Endothelial cell (in vitro differentiated cells): ENCODE results near the gene ANKS1B. TPM values are rescaled to one million over a fixed set of nuclear protein-coding genes. Genes with fewer than 3 reads are reported as not detected.

ENCODE experiments used
- DNase-seq: peaks from one replicate; pipeline ENCODE4 v3.0.0; 2021; ENCODE audit warnings: low spot score
- H3K27ac Mint-ChIP-seq: one replicate; pipeline ENCODE4 v1.8.0; 2021; ENCODE audit warnings: mixed read lengths, inconsistent platforms; ENCODE audit not compliant: unreplicated experiment
- H3K27me3 Mint-ChIP-seq: one replicate; pipeline ENCODE4 v1.8.0; 2021; ENCODE audit warnings: mild to moderate bottlenecking, moderate library complexity, mixed read lengths, inconsistent platforms; ENCODE audit not compliant: unreplicated experiment
- H3K36me3 Mint-ChIP-seq: one replicate; pipeline ENCODE4 v1.8.0; 2021; ENCODE audit warnings: mild to moderate bottlenecking, low read depth, mixed read lengths, inconsistent platforms; ENCODE audit not compliant: unreplicated experiment
- H3K4me1 Mint-ChIP-seq: one replicate; pipeline ENCODE4 v1.8.0; 2021; ENCODE audit warnings: mild to moderate bottlenecking, mixed read lengths, inconsistent platforms; ENCODE audit not compliant: unreplicated experiment
- H3K4me3 Mint-ChIP-seq: one replicate; pipeline ENCODE4 v1.8.0; 2021; ENCODE audit warnings: mild to moderate bottlenecking, mixed read lengths, inconsistent platforms; ENCODE audit not compliant: unreplicated experiment
- H3K9me3 Mint-ChIP-seq: one replicate; pipeline ENCODE4 v1.8.0; 2021; ENCODE audit warnings: mixed read lengths, inconsistent platforms; ENCODE audit not compliant: unreplicated experiment
- total RNA-seq: library from RNA; stranded (reverse); fragmentation: NEBNext Ultra II Directional; extraction: Animal tissue kit (Norgen Biotek cat#: 25700); gene quantifications from one replicate; pipeline ENCODE4 v1.2.1, GENCODE V29; 2021; ENCODE audit not compliant: unreplicated experiment
- TF ChIP-seq, protein P1 (sequence below): fragments of 200-600 bp; sonication (generic); IDR thresholded peaks from one replicate; pipeline ENCODE4 v1.5.0; 2021; ENCODE audit warnings: antibody characterized with exemption; ENCODE audit not compliant: unreplicated experiment

Gene ANKS1B
- total RNA-seq, 1 donor from 2014 or later, result 2.6 TPM

DNA sequence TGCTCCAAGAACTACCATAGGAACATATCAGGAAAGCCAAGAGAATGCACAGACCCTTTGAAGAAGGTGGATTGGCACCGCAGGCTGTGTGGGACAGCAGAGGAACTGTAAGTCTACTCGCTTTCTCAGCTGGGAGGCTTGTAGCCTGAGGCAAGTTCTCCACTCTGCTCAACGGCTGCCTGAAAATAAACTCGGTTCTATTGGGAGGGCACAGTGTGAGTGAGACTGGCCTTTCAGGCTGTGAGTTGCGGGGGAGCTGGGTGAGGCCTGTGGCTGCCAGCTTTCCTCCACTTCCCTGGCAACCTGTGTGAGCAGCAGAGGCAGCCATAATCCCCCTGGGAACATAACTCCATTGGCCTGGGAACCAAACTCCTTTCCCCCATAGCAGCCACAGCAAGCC, 132.1 kb downstream of the ANKS1B start:
- Mint-ChIP-seq H3K9me3 (no peaks in the 10 kb centered on the region), H3K4me3 (no peak overlapping the region), H3K27ac (no peak overlapping the region), H3K27me3 (no peaks in the 10 kb centered on the region), H3K4me1 (no peaks in the 10 kb centered on the region), H3K36me3 (no peaks in the 10 kb centered on the region)
- no peak for DNase-seq
- TF ChIP-seq, protein P1, sequence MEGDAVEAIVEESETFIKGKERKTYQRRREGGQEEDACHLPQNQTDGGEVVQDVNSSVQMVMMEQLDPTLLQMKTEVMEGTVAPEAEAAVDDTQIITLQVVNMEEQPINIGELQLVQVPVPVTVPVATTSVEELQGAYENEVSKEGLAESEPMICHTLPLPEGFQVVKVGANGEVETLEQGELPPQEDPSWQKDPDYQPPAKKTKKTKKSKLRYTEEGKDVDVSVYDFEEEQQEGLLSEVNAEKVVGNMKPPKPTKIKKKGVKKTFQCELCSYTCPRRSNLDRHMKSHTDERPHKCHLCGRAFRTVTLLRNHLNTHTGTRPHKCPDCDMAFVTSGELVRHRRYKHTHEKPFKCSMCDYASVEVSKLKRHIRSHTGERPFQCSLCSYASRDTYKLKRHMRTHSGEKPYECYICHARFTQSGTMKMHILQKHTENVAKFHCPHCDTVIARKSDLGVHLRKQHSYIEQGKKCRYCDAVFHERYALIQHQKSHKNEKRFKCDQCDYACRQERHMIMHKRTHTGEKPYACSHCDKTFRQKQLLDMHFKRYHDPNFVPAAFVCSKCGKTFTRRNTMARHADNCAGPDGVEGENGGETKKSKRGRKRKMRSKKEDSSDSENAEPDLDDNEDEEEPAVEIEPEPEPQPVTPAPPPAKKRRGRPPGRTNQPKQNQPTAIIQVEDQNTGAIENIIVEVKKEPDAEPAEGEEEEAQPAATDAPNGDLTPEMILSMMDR, result no peak

DNA sequence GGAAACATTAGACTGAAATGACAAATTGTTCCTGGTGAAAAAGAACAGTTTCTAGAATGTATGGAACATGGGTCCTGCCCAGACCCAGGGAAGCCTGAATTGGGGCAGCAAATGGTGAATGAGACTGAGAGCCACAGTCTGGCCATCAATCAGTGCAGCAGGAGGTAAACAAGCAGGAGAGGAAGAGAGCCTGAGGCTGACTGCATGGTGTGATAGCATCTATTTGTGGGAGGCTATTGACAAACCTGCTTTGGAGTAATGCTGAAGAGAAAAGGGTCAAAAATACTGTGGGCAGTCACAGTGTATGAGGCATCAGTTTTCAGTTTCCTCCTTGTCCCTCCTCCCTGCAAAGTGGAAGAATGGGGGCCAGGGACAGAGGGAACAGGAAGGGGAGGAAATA, 136.8 kb downstream of the ANKS1B start:
- Mint-ChIP-seq H3K4me3 (no peak overlapping the region), H3K27ac (no peak overlapping the region), H3K9me3 (no peaks in the 10 kb centered on the region), H3K27me3 (no peaks in the 10 kb centered on the region), H3K36me3 (no peaks in the 10 kb centered on the region), H3K4me1 (no peaks in the 10 kb centered on the region)
- TF ChIP-seq, protein P1, result no peak
- DNase-seq, result no peak

DNA sequence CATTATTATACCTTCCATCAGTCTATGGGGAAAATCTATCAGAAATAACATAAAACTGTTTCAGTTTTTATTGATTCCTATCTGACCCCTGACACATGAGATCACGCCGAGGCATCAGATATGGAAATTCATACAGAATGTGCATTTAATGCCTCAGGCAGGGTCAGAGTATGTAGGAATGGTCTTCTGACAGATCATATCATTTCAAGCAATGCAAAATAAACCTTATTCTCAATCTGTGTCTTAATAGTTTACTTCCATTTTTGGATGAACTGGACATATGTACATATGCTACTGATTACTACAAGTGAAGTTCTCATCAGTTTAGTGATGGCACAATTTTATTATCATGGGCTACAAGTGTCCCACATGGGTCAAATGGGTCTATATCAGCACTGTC, 150.0 kb downstream of the ANKS1B start:
- H3K36me3 Mint-ChIP-seq, result no peaks in the 10 kb centered on the region
- H3K27me3 Mint-ChIP-seq, result no peaks in the 10 kb centered on the region
- no peak overlapping the region for H3K4me3 Mint-ChIP-seq
- no peaks in the 10 kb centered on the region for H3K9me3 Mint-ChIP-seq
- no peak for DNase-seq
- TF ChIP-seq, protein P1, result no peak
- H3K27ac Mint-ChIP-seq, result no peak overlapping the region
- H3K4me1 Mint-ChIP-seq, result no peaks in the 10 kb centered on the region

DNA sequence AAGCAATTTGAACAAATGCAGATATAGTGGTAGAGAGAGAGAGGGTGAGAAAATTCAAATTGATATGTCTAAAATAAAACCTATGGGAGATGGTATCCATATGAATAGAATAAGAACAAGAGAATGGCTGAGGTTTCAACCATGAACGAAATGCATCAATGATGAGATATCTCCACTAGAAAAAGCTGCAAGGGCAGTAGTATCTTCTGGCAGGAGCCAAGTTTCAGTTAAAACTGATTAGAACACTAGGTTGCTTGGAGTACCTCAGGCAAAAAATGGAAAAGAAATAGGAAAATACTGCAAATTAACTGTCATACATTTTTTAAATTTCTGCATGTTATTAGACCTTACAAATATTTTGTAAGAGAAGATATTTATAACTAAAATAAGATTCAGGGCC, 151.3 kb downstream of the ANKS1B start:
- TF ChIP-seq, protein P1, result no peak
- no peak overlapping the region for H3K27ac Mint-ChIP-seq
- H3K4me3 Mint-ChIP-seq, result no peak overlapping the region
- no peaks in the 10 kb centered on the region for H3K4me1 Mint-ChIP-seq
- no peaks in the 10 kb centered on the region for H3K36me3 Mint-ChIP-seq
- H3K27me3 Mint-ChIP-seq, result no peaks in the 10 kb centered on the region
- no peak for DNase-seq
- H3K9me3 Mint-ChIP-seq, result no peaks in the 10 kb centered on the region

DNA sequence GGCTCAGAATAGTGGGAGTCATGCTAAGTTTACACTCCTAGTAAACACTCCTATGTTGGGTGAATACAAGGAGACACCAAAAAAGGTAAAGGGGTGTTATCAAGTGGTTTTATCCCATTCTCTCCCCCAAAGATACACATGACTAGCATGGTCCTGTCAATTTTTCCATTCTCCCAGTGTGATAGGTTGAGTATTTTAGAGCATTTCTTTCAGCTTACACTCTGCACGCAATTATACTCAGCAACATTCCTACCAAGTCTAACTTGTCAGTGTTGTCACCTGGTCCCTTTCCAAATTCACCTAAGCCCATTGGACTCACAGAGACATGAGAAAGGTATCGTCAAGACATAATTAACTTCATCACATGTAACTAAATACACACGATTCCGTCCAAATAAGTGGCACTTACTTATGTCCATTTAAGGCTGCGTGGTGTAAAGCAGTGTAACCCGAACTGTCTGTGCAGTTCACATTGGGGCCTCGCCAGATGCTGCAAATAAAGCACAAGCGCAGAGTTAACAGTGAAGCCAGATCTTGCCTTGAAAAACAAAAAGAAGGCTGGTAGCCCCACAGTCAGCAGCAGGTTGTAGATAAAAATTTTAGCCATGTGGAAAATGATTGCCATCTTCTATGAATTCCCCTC, 159.7 kb downstream of the ANKS1B start:
- TF ChIP-seq, protein P1, result no peak
- Mint-ChIP-seq H3K27me3 (no peaks in the 10 kb centered on the region), H3K4me1 (no peaks in the 10 kb centered on the region), H3K27ac (no peak overlapping the region), H3K4me3 (no peak overlapping the region), H3K36me3 (no peaks in the 10 kb centered on the region), H3K9me3 (no peaks in the 10 kb centered on the region)
- DNase-seq, result no peak
